HepG2 (cell line): ENCODE data around the gene LRRC3C. TPM values are rescaled to one million over a fixed set of nuclear protein-coding genes. Genes with fewer than 3 reads are reported as not detected.

Source experiments
- ATRX ChIP-seq: sonication (generic); formaldehyde crosslinking; IDR thresholded peaks from 2 replicates; pipeline ENCODE4 v1.4.0; 2020; ENCODE audit warnings: missing genetic modification reagents, borderline replicate concordance
- GFI1 ChIP-seq: sonication (generic); formaldehyde crosslinking; IDR thresholded peaks from 2 replicates; pipeline ENCODE4 v1.5.0; 2020; ENCODE audit warnings: missing genetic modification reagents, mild to moderate bottlenecking, borderline replicate concordance
- HNF4G ChIP-seq, 2 experiments: sonication (generic) in 1 of 2; formaldehyde crosslinking in 1 of 2; IDR thresholded peaks; 2 replicates each; pipeline versions ENCODE4 v1.4.0 to v1.6.1; 2011 to 2020; ENCODE audit warnings: borderline replicate concordance in 2 of 2, low read depth in 2 of 2, mild to moderate bottlenecking in 2 of 2, low read length in 1 of 2, missing genetic modification reagents in 1 of 2, moderate library complexity in 1 of 2
- HNRNPK ChIP-seq: fragments of 200-400 bp; formaldehyde crosslinking; IDR thresholded peaks from 2 replicates; pipeline ENCODE4 v1.6.1; 2018; ENCODE audit warnings: low read length, low read depth, moderate library complexity, mild to moderate bottlenecking; ENCODE audit not compliant: poor library complexity, severe bottlenecking
- HOXA7 ChIP-seq: sonication (generic); formaldehyde crosslinking; IDR thresholded peaks from 2 replicates; pipeline ENCODE4 v1.8.1; 2022; ENCODE audit warnings: mild to moderate bottlenecking, missing genetic modification reagents, moderate library complexity
- KLF11 ChIP-seq: IDR thresholded peaks from 2 replicates; pipeline ENCODE4 v1.6.1; 2016; ENCODE audit warnings: missing compliant biosample characterization
- MATR3 ChIP-seq: sonication (generic); formaldehyde crosslinking; IDR thresholded peaks from 2 replicates; pipeline ENCODE4 v1.4.0; 2020; ENCODE audit warnings: missing genetic modification reagents
- MIXL1 ChIP-seq: IDR thresholded peaks from 2 replicates; pipeline ENCODE4 v1.6.1; 2016
- PITX1 ChIP-seq: sonication (generic); formaldehyde crosslinking; IDR thresholded peaks from 2 replicates; pipeline ENCODE4 v1.5.1; 2020; ENCODE audit warnings: mild to moderate bottlenecking, missing genetic modification reagents
- POGZ ChIP-seq: sonication (generic); formaldehyde crosslinking; IDR thresholded peaks from 2 replicates; pipeline ENCODE4 v1.4.0; 2020; ENCODE audit warnings: mild to moderate bottlenecking, missing genetic modification reagents
- RAD51 ChIP-seq: fragments of 450-650 bp; IDR thresholded peaks from 2 replicates; pipeline ENCODE4 v1.6.1; 2016; ENCODE audit warnings: borderline replicate concordance
- SIX1 ChIP-seq: sonication (generic); formaldehyde crosslinking; IDR thresholded peaks from 2 replicates; pipeline ENCODE4 v1.4.0; 2020; ENCODE audit warnings: missing genetic modification reagents, borderline replicate concordance
- SOX6 ChIP-seq, 2 experiments: fragments of 450-650 bp in 1 of 2; sonication (generic) in 1 of 2; formaldehyde crosslinking in 1 of 2; IDR thresholded peaks; 2 replicates each; pipeline versions ENCODE4 v1.4.0 to v1.6.1; 2017 to 2020; ENCODE audit warnings: antibody characterized with exemption in 1 of 2, mild to moderate bottlenecking in 1 of 2, missing genetic modification reagents in 1 of 2
- THAP9 ChIP-seq: sonication (generic); formaldehyde crosslinking; IDR thresholded peaks from 2 replicates; pipeline ENCODE4; 2020; ENCODE audit warnings: missing genetic modification reagents, mild to moderate bottlenecking, borderline replicate concordance
- ZNF101 ChIP-seq: sonication (generic); formaldehyde crosslinking; IDR thresholded peaks from 2 replicates; pipeline ENCODE4 v1.4.0; 2020; ENCODE audit warnings: mild to moderate bottlenecking, low read depth, missing genetic modification reagents, borderline replicate concordance
- ZNF33A ChIP-seq: sonication (generic); formaldehyde crosslinking; IDR thresholded peaks from 2 replicates; pipeline ENCODE4 v1.5.1; 2020; ENCODE audit warnings: missing genetic modification reagents, mild to moderate bottlenecking, moderate library complexity, borderline replicate concordance
- ZNF740 ChIP-seq: sonication (generic); formaldehyde crosslinking; IDR thresholded peaks from 2 replicates; pipeline ENCODE4 v1.4.0; 2020; ENCODE audit warnings: missing genetic modification reagents
- ZNF790 ChIP-seq: sonication (generic); formaldehyde crosslinking; IDR thresholded peaks from 2 replicates; pipeline ENCODE4 v1.8.0; 2022; ENCODE audit warnings: missing genetic modification reagents, mild to moderate bottlenecking, borderline replicate concordance
- polyA plus RNA-seq, 8 experiments: library from polyadenylated mRNA; depleted of rRNA in 3 of 8; stranded (reverse) in 7 of 8; unstranded in 1 of 8; fragments of >200 nt; fragmentation: Illumina TruSeq in 4 of 8; extraction: Trizol in 4 of 8; gene quantifications; 2 replicates each; pipeline versions ENCODE4 v1.2.1 to v1.2.3, GENCODE V29; 2011 to 2016; ENCODE audit warnings: low read depth in 4 of 8, missing spikeins in 1 of 8, mixed read lengths in 1 of 8; ENCODE audit not compliant: insufficient read depth in 1 of 8
- total RNA-seq, 5 experiments: library from RNA; depleted of rRNA; stranded (reverse); fragments of >200 nt; fragmentation: Illumina TruSeq; extraction: Trizol; gene quantifications; 2 replicates each; pipeline ENCODE4 v1.2.3, GENCODE V29; 2016; ENCODE audit warnings: low read depth in 1 of 5
- TF ChIP-seq, protein P1 (sequence below): sonication (generic); formaldehyde crosslinking; IDR thresholded peaks from 2 replicates; pipeline ENCODE4 v1.5.0; 2020; ENCODE audit warnings: mild to moderate bottlenecking, missing genetic modification reagents
- TF ChIP-seq, protein P2 (sequence below): sonication (generic); formaldehyde crosslinking; IDR thresholded peaks from 2 replicates; pipeline ENCODE4 v1.9.0; 2021; ENCODE audit warnings: missing genetic modification reagents, mild to moderate bottlenecking, borderline replicate concordance

LRRC3C gene
- total and polyA plus RNA-seq, 2 of the 13 experiments (the other 11 are each of a cell fraction or from before 2014, with no cell fraction given), result 0.17 TPM; not detected in 1

- TF ChIP-seq SOX6 (IDR thresholded peaks at IDR 0.05), result no peak
- peak; percentile 87 for TF ChIP-seq SOX6 (CRISPR knock-in tag; IDR thresholded peaks at IDR 0.05)
- TF ChIP-seq THAP9, result peak; percentile 95
- no peak for TF ChIP-seq MATR3 (CRISPR knock-in tag)
- peak; percentile 78; the same call in 1 of the 2 replicates for TF ChIP-seq ZNF101 (CRISPR knock-in tag)
- TF ChIP-seq ATRX (CRISPR knock-in tag), result no peak
- TF ChIP-seq, protein P1, sequence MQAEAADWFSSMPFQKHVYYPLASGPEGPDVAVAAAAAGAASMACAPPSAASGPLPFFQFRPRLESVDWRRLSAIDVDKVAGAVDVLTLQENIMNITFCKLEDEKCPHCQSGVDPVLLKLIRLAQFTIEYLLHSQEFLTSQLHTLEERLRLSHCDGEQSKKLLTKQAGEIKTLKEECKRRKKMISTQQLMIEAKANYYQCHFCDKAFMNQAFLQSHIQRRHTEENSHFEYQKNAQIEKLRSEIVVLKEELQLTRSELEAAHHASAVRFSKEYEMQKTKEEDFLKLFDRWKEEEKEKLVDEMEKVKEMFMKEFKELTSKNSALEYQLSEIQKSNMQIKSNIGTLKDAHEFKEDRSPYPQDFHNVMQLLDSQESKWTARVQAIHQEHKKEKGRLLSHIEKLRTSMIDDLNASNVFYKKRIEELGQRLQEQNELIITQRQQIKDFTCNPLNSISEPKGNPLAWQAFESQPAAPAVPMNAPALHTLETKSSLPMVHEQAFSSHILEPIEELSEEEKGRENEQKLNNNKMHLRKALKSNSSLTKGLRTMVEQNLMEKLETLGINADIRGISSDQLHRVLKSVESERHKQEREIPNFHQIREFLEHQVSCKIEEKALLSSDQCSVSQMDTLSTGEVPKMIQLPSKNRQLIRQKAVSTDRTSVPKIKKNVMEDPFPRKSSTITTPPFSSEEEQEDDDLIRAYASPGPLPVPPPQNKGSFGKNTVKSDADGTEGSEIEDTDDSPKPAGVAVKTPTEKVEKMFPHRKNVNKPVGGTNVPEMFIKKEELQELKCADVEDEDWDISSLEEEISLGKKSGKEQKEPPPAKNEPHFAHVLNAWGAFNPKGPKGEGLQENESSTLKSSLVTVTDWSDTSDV (CRISPR knock-in tag), result no peak
- no peak for TF ChIP-seq RAD51
- peak; percentile 78 for TF ChIP-seq HNRNPK
- no peak for TF ChIP-seq ZNF33A
- peak; percentile 37; the same call in 1 of the 2 replicates for TF ChIP-seq HNF4G (IDR thresholded peaks at IDR 0.05; ENCODE audit: borderline replicate concordance, low read depth, low read length)
- TF ChIP-seq HNF4G (CRISPR knock-in tag; IDR thresholded peaks at IDR 0.05; ENCODE audit: borderline replicate concordance, low read depth), result no peak
- peak; percentile 96; the same call in 1 of the 2 replicates for TF ChIP-seq KLF11 (CRISPR knock-in tag)
- peak; percentile 89; the same call in 1 of the 2 replicates for TF ChIP-seq HOXA7
- peak; percentile 96 for TF ChIP-seq MIXL1 (CRISPR knock-in tag)
- TF ChIP-seq POGZ (CRISPR knock-in tag), result peak; percentile 84
- peak; percentile 90 for TF ChIP-seq PITX1 (CRISPR knock-in tag)
- peak; percentile 19; the same call in 1 of the 2 replicates for TF ChIP-seq SIX1
- TF ChIP-seq GFI1 (CRISPR knock-in tag), result peak; percentile 85; the same call in 1 of the 2 replicates
- TF ChIP-seq, protein P2, sequence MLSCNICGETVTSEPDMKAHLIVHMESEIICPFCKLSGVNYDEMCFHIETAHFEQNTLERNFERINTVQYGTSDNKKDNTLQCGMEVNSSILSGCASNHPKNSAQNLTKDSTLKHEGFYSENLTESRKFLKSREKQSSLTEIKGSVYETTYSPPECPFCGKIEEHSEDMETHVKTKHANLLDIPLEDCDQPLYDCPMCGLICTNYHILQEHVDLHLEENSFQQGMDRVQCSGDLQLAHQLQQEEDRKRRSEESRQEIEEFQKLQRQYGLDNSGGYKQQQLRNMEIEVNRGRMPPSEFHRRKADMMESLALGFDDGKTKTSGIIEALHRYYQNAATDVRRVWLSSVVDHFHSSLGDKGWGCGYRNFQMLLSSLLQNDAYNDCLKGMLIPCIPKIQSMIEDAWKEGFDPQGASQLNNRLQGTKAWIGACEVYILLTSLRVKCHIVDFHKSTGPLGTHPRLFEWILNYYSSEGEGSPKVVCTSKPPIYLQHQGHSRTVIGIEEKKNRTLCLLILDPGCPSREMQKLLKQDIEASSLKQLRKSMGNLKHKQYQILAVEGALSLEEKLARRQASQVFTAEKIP (CRISPR knock-in tag), result no peak
- TF ChIP-seq ZNF790, result peak; percentile 89; the same call in 1 of the 2 replicates
- TF ChIP-seq ZNF740, result peak; percentile 34; the same call in 1 of the 2 replicates
Measured at GRCh38 chr17:39980351-39981206, 53.0 kb downstream of the LRRC3C start, which contains the start of gene PSMD3 (continued).
